Heart left ventricle (tissue), 16 donors: ENCODE data around the gene DPH1. TPM values are rescaled to one million over a fixed set of nuclear protein-coding genes. Genes with fewer than 3 reads are reported as not detected.

Experiments used
- ATAC-seq, 4 donors: fragments of 200-7000 bp; cut with Tn5 transposase; one replicate each; pipeline ENCODE4 v1.9.1; 2020 to 2022; ENCODE audit warnings: moderate library complexity in 4 of 4, mild to moderate bottlenecking in 3 of 4, moderate number of reproducible peaks in 1 of 4
- DNase-seq, 5 donors: peaks; one replicate each; pipeline ENCODE4 v3.0.0-alpha.2; 2020
- H3K27ac ChIP-seq, 12 donors: fragments of 200-600 bp; sonication (generic) in 4 of 12; one replicate each; pipeline versions ENCODE4 v1.5.0 to v1.8.0; 2016 to 2022; ENCODE audit warnings: mild to moderate bottlenecking in 2 of 12
- H3K27me3 ChIP-seq, 9 donors: fragments of 200-600 bp; sonication (generic) in 2 of 9; one replicate each; pipeline versions ENCODE4 v1.5.1 to v1.8.0; 2016 to 2022; ENCODE audit warnings: mild to moderate bottlenecking in 3 of 9
- H3K36me3 ChIP-seq, 9 donors: fragments of 200-600 bp; sonication (generic) in 2 of 9; one replicate each; pipeline versions ENCODE4 v1.5.0 to v1.8.0; 2018 to 2022; ENCODE audit warnings: mild to moderate bottlenecking in 2 of 9
- H3K4me1 ChIP-seq, 12 donors: fragments of 200-600 bp; sonication (generic) in 4 of 12; one replicate each; pipeline versions ENCODE4 v1.5.0 to v1.8.0; 2016 to 2022; ENCODE audit warnings: mild to moderate bottlenecking in 3 of 12
- H3K4me3 ChIP-seq, 12 donors: fragments of 200-600 bp; sonication (generic) in 4 of 12; one replicate each; pipeline versions ENCODE4 v1.5.0 to v1.8.0; 2017 to 2022; ENCODE audit warnings: mild to moderate bottlenecking in 9 of 12, moderate library complexity in 4 of 12
- H3K9me3 ChIP-seq, 12 donors: fragments of 200-600 bp; sonication (generic) in 4 of 12; one replicate each; pipeline versions ENCODE4 v1.5.0 to v1.8.0; 2016 to 2022; ENCODE audit warnings: mild to moderate bottlenecking in 1 of 12
- CTCF ChIP-seq, 12 donors: fragments of 200-600 bp; sonication (generic) in 4 of 12; IDR thresholded peaks; one replicate each; pipeline versions ENCODE4 v1.5.0 to v1.8.0; 2018 to 2022; ENCODE audit warnings: antibody characterized with exemption in 12 of 12, mild to moderate bottlenecking in 5 of 12
- POLR2A ChIP-seq, 2 donors: fragments of 450-650 bp; IDR thresholded peaks; one replicate each; pipeline ENCODE4 v1.6.1; 2017; ENCODE audit warnings: antibody characterized with exemption in 2 of 2, mild to moderate bottlenecking in 2 of 2, moderate library complexity in 2 of 2
- WGBS, 4 donors: extraction: QIAGEN DNeasy Blood & Tissue Kit in 2 of 4; methylation state at CpG; one replicate each; pipeline versions ENCODE4 v1.1.5 to v1.1.7; 2013 to 2018; 5-methylcytosine and 5-hydroxymethylcytosine counted together
- intact Hi-C, 10 donors: fragments of 100-400 bp; cut with DNase I; formaldehyde crosslinking; loops; one replicate each; pipeline versions ENCODE4 v1.11.1 to v1.14.2; 2022
- polyA plus RNA-seq, 2 donors: library from polyadenylated mRNA; stranded (reverse); fragments of 200-250 nt; gene quantifications; one replicate each; pipeline ENCODE4 v1.2.3, GENCODE V29; 2013
- total RNA-seq, 9 donors: library from RNA; depleted of rRNA in 2 of 9; stranded (reverse); fragments of >200 nt in 2 of 9; fragmentation: NEBNext Ultra II Directional in 3 of 9; extraction: Animal tissue kit (Norgen Biotek cat#: 25700) in 3 of 9; gene quantifications; one replicate each; pipeline versions ENCODE4 v1.1.0 to v1.2.4, GENCODE V29; 2016 to 2023
- donor health status: ischemic (EF 13 %, LVEDD 7.1; RV severe dilation, severe dysfunction).
- donor health status: healthy with polysubstance abuse.
- donor health status: DM: no; HTN: yes; CAD: no.
- donor health status: DM: no; HTN: no; CAD: no.
- donor health status: ischemic (EF 25% LVEDD 6.9; RV normal size, moderate dysfunction).
- donor health status: ischemic (EF 25% LVEDD 5.7; RV mildly dilated, moderate dysfunction).
- donor health status: healthy.
- donor health status: DM: yes; HTN: yes; CAD: no.
- donor health status: ischemic (EF 35%, LVEDD 5.7; RV mildly dilated, moderate dysfunction).
- donor health status: nonischemic (EF 11% LVEDD 7.7; RV severe dilation, severe dysfunction).
- donor health status: DM: yes; HTN: yes; CAD: no.
- donor health status: PGD.
- donor health status: ischemic (EF 29% LVEDD 5.4; RV normal size, mild dysfunction).
- donor health status: nonischemic (EF 23%, LVEDD 6.1; RV moderate dilation, normal function).

DPH1 gene
- total and polyA plus RNA-seq, 11 donors = 14.0 to 38.1 (median 23.4) TPM

- no peak for ATAC-seq
- Histone ChIP-seq H3K36me3 (no peaks in the 10 kb centered on the region), H3K27me3 (peaks cover 0 to 22% (median 0%) of the 10 kb centered on the region in 9 donors), H3K4me3 (no peak overlapping the region), H3K4me1 (peaks cover 0 to 54% (median 18%) of the 10 kb centered on the region in 12 donors), H3K27ac (no peak overlapping the region), H3K9me3 (no peaks in the 10 kb centered on the region)
- intact Hi-C loops = loop anchor here in 1 of 10 donors (5.0 kb wide), 1 partner anchor 47 kb away; no protein-coding TSS in a partner anchor
- no peak for TF ChIP-seq CTCF (IDR thresholded peaks at IDR 0.05)
- TF ChIP-seq POLR2A (IDR thresholded peaks at IDR 0.05) = no peak
- WGBS, 4 donors = 94 to 96% (median 94%) methylated on average over 4 of the region's 4 CpGs
- no peak for DNase-seq
Observed at GRCh38 chr17:1994707-1995106, 35.2 kb upstream of the DPH1 start.

GRCh38 chr17:1995321-1995892 lies 34.5 kb upstream of the DPH1 start:
- Histone ChIP-seq H3K4me3 (no peak overlapping the region), H3K36me3 (no peaks in the 10 kb centered on the region), H3K9me3 (no peaks in the 10 kb centered on the region), H3K27me3 (peaks cover 0 to 22% (median 0%) of the 10 kb centered on the region in 9 donors), H3K27ac (no peak overlapping the region), H3K4me1 (peaks cover 0 to 61% (median 24%) of the 10 kb centered on the region in 12 donors)
- no peak for DNase-seq
- no peak for ATAC-seq
- intact Hi-C loops = loop anchor here in 1 of 10 donors (5.0 kb wide), 1 partner anchor 48 kb away; no protein-coding TSS in a partner anchor
- 92 to 95% (median 94%) methylated on average over 16 of the region's 16 CpGs for WGBS, 4 donors
- TF ChIP-seq CTCF (IDR thresholded peaks at IDR 0.05) (no peak), POLR2A (IDR thresholded peaks at IDR 0.05) (no peak)

GRCh38 chr17:1995907-1996799 lies 33.8 kb upstream of the DPH1 start:
- Histone ChIP-seq H3K27ac (peak overlapping the region in 2 of 12 donors; percentile 12 to 51), H3K4me3 (no peak overlapping the region), H3K27me3 (peaks cover 0 to 22% (median 0%) of the 10 kb centered on the region in 9 donors), H3K9me3 (no peaks in the 10 kb centered on the region), H3K36me3 (no peaks in the 10 kb centered on the region), H3K4me1 (peaks cover 0 to 62% (median 24%) of the 10 kb centered on the region in 12 donors)
- TF ChIP-seq POLR2A (IDR thresholded peaks at IDR 0.05) = no peak
- no peak for TF ChIP-seq CTCF (IDR thresholded peaks at IDR 0.05)
- ATAC-seq (no peak), DNase-seq (no peak)
- intact Hi-C loops = loop anchor here in 1 of 10 donors (5.0 kb wide), 1 partner anchor 49 kb away; no protein-coding TSS in a partner anchor
- 64 to 73% (median 70%) methylated on average over 13 to 14 of the region's 14 CpGs for WGBS, 4 donors

- Histone ChIP-seq H3K9me3 (no peaks in the 10 kb centered on the region), H3K36me3 (no peaks in the 10 kb centered on the region), H3K4me1 (peaks cover 0 to 61% (median 24%) of the 10 kb centered on the region in 12 donors), H3K27ac (peak overlapping the region in 2 of 12 donors; percentile 12 to 51), H3K4me3 (no peak overlapping the region), H3K27me3 (peaks cover 0 to 22% (median 0%) of the 10 kb centered on the region in 9 donors)
- ATAC-seq = no peak
- peak in 1 of 5 donors; percentile 57 for DNase-seq
- TF ChIP-seq POLR2A (IDR thresholded peaks at IDR 0.05) (no peak), CTCF (IDR thresholded peaks at IDR 0.05) (no peak)
- WGBS, 4 donors = 82 to 87% (median 84%) methylated on average over 9 of the region's 9 CpGs
- intact Hi-C loops = loop anchor here in 1 of 10 donors (5.0 kb wide), 1 partner anchor 50 kb away; no protein-coding TSS in a partner anchor
Observed at GRCh38 chr17:1996800-1997288, 33.1 kb upstream of the DPH1 start.
